GM23338 (cell line): Measurements from ENCODE around the gene MARCHF3.

Experiments used
- EZH2phosphoT487 ChIP-seq: fragments of 200-600 bp; sonication (generic); IDR thresholded peaks from one replicate; pipeline ENCODE4 v1.8.1; 2018; ENCODE audit warnings: antibody characterized with exemption; ENCODE audit not compliant: unreplicated experiment
- JUNB ChIP-seq: IDR thresholded peaks from one replicate; pipeline ENCODE4 v1.6.1; 2016; ENCODE audit warnings: antibody characterized with exemption; ENCODE audit not compliant: unreplicated experiment
- TF ChIP-seq, protein P1 (sequence below), 2 experiments: fragments of 200-600 bp in 1 of 2; sonication (generic) in 1 of 2; conservative IDR thresholded peaks; 2 replicates each; pipeline versions ENCODE4 v1.5.1 to v1.6.1; 2016 to 2017; ENCODE audit warnings: antibody characterized with exemption in 2 of 2, low read depth in 2 of 2, mild to moderate bottlenecking in 2 of 2, moderate library complexity in 1 of 2

DNA sequence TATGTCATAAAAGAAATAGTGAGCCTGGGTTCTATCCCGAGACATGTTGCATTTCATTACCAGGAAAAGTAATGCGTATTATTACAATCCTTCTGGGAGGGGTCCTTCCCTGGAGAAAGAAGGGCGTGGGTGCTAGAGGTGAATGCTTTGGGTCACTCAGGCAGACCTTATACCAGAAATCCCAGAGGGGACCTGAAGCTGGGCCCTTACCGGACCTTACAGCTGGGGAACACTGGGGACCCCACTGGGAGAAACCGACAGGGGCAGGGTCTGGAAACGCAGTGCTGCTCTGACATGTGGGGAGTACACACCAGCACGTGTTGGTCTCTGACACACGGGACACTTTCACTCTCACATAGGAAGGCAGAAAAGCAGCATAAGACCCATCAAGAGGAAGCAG, 182.1 kb downstream of the MARCHF3 start:
- TF ChIP-seq JUNB = no peak
- no peak for TF ChIP-seq EZH2phosphoT487
- TF ChIP-seq, protein P1, sequence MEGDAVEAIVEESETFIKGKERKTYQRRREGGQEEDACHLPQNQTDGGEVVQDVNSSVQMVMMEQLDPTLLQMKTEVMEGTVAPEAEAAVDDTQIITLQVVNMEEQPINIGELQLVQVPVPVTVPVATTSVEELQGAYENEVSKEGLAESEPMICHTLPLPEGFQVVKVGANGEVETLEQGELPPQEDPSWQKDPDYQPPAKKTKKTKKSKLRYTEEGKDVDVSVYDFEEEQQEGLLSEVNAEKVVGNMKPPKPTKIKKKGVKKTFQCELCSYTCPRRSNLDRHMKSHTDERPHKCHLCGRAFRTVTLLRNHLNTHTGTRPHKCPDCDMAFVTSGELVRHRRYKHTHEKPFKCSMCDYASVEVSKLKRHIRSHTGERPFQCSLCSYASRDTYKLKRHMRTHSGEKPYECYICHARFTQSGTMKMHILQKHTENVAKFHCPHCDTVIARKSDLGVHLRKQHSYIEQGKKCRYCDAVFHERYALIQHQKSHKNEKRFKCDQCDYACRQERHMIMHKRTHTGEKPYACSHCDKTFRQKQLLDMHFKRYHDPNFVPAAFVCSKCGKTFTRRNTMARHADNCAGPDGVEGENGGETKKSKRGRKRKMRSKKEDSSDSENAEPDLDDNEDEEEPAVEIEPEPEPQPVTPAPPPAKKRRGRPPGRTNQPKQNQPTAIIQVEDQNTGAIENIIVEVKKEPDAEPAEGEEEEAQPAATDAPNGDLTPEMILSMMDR (conservative IDR thresholded peaks at IDR 0.05; ENCODE audit: low read depth in 2 of 2) = no peak
